Measurements from ENCODE around the gene GRK7.

- TF ChIP-seq, protein P1, sequence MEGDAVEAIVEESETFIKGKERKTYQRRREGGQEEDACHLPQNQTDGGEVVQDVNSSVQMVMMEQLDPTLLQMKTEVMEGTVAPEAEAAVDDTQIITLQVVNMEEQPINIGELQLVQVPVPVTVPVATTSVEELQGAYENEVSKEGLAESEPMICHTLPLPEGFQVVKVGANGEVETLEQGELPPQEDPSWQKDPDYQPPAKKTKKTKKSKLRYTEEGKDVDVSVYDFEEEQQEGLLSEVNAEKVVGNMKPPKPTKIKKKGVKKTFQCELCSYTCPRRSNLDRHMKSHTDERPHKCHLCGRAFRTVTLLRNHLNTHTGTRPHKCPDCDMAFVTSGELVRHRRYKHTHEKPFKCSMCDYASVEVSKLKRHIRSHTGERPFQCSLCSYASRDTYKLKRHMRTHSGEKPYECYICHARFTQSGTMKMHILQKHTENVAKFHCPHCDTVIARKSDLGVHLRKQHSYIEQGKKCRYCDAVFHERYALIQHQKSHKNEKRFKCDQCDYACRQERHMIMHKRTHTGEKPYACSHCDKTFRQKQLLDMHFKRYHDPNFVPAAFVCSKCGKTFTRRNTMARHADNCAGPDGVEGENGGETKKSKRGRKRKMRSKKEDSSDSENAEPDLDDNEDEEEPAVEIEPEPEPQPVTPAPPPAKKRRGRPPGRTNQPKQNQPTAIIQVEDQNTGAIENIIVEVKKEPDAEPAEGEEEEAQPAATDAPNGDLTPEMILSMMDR (IDR thresholded peaks at IDR 0.05; ENCODE audit: extremely low read depth in 1 of 2, insufficient read depth in 1 of 2, low read depth in 1 of 2, low read length in 2 of 2), result no peak
- TF ChIP-seq POLR2A (IDR thresholded peaks at IDR 0.05; ENCODE audit: low read depth, low read length), result no peak
- TF ChIP-seq MYC (IDR thresholded peaks at IDR 0.05; ENCODE audit: low read depth, low read length), result no peak
Measured at GRCh38 chr3:141746962-141747361, 16.2 kb upstream of the GRK7 start.

Measured in endothelial cell of umbilical vein (primary cell).